Suprapubic skin (tissue), 4 donors: ENCODE measurements around the gene SORCS3.

Experiments used
- EP300 ChIP-seq: sonication (generic); formaldehyde crosslinking; IDR thresholded peaks from one replicate; pipeline ENCODE4 v1.6.1; 2017; ENCODE audit warnings: antibody characterized with exemption
- POLR2A ChIP-seq, 2 donors: fragments of 450-650 bp; IDR thresholded peaks; one replicate each; pipeline ENCODE4 v1.6.1; 2017; ENCODE audit warnings: antibody characterized with exemption in 2 of 2, mild to moderate bottlenecking in 2 of 2, moderate library complexity in 2 of 2
- POLR2AphosphoS5 ChIP-seq, 3 donors: sonication (generic); formaldehyde crosslinking; IDR thresholded peaks; one replicate each; pipeline ENCODE4 v1.6.1; 2017; ENCODE audit warnings: antibody characterized with exemption in 3 of 3
- TF ChIP-seq, protein P1 (sequence below), 2 donors: fragments of 200-600 bp in 1 of 2; fragments of 450-650 bp in 1 of 2; sonication (generic) in 1 of 2; IDR thresholded peaks; one replicate each; pipeline ENCODE4 v1.5.1; 2016 to 2019; ENCODE audit warnings: antibody characterized with exemption in 2 of 2, mild to moderate bottlenecking in 1 of 2, moderate library complexity in 1 of 2

DNA sequence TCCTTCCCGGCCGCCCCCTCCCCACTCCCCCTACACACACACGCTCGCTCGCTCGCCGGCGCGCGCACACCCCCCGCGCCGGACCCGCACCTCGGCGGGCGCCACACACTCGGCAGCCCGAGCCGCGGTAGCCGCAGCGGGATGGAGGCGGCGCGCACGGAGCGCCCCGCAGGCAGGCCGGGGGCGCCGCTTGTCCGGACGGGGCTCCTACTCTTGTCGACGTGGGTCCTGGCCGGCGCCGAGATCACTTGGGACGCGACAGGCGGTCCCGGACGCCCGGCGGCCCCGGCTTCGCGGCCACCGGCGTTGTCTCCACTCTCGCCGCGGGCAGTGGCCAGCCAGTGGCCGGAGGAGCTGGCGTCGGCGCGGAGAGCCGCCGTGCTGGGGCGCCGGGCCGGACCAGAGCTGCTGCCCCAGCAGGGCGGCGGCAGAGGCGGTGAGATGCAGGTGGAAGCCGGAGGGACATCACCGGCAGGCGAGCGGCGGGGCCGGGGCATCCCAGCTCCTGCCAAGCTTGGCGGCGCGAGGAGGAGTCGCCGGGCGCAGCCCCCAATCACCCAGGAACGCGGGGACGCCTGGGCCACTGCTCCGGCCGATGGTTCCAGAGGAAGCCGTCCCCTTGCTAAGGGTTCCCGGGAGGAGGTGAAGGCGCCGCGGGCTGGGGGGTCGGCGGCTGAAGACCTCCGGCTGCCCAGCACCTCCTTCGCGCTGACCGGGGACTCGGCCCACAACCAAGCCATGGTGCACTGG lies at the start of gene SORCS3:
- TF ChIP-seq, protein P1, sequence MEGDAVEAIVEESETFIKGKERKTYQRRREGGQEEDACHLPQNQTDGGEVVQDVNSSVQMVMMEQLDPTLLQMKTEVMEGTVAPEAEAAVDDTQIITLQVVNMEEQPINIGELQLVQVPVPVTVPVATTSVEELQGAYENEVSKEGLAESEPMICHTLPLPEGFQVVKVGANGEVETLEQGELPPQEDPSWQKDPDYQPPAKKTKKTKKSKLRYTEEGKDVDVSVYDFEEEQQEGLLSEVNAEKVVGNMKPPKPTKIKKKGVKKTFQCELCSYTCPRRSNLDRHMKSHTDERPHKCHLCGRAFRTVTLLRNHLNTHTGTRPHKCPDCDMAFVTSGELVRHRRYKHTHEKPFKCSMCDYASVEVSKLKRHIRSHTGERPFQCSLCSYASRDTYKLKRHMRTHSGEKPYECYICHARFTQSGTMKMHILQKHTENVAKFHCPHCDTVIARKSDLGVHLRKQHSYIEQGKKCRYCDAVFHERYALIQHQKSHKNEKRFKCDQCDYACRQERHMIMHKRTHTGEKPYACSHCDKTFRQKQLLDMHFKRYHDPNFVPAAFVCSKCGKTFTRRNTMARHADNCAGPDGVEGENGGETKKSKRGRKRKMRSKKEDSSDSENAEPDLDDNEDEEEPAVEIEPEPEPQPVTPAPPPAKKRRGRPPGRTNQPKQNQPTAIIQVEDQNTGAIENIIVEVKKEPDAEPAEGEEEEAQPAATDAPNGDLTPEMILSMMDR (IDR thresholded peaks at IDR 0.05): no peak
- no peak for TF ChIP-seq POLR2AphosphoS5 (IDR thresholded peaks at IDR 0.05)
- TF ChIP-seq POLR2A (IDR thresholded peaks at IDR 0.05): no peak
- no peak for TF ChIP-seq EP300
